ENCODE results near the gene GALM. TPM values are rescaled to one million over a fixed set of nuclear protein-coding genes. Genes with fewer than 3 reads are reported as not detected.
"Not testable (repeated sequence)": the region's sequence is repeated elsewhere in the genome, so short reads cannot be mapped to it uniquely, and the experiment has no call there.

Gene GALM
- total RNA-seq, 1 donor from 2014 or later: 1.6 TPM

- no peak for FAIRE-seq
- peaks cover 2% of the 10 kb centered on the region for H3K27me3 ChIP-seq (ENCODE audit: control insufficient read depth, insufficient read depth, low read length)
- H3K36me3 ChIP-seq (ENCODE audit: control insufficient read depth, insufficient read depth, low read length): no peaks in the 10 kb centered on the region
- DNase-seq (ENCODE audit: low read depth): no peak
- no peak overlapping the region for H3K4me3 ChIP-seq (ENCODE audit: low read depth, low read length)
- TF ChIP-seq, protein P1, sequence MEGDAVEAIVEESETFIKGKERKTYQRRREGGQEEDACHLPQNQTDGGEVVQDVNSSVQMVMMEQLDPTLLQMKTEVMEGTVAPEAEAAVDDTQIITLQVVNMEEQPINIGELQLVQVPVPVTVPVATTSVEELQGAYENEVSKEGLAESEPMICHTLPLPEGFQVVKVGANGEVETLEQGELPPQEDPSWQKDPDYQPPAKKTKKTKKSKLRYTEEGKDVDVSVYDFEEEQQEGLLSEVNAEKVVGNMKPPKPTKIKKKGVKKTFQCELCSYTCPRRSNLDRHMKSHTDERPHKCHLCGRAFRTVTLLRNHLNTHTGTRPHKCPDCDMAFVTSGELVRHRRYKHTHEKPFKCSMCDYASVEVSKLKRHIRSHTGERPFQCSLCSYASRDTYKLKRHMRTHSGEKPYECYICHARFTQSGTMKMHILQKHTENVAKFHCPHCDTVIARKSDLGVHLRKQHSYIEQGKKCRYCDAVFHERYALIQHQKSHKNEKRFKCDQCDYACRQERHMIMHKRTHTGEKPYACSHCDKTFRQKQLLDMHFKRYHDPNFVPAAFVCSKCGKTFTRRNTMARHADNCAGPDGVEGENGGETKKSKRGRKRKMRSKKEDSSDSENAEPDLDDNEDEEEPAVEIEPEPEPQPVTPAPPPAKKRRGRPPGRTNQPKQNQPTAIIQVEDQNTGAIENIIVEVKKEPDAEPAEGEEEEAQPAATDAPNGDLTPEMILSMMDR (IDR thresholded peaks at IDR 0.05; ENCODE audit: insufficient read depth, low read length, severe bottlenecking): no peak
Observed at GRCh38 chr2:38701542-38701941, 35.6 kb downstream of the GALM start.

DNA sequence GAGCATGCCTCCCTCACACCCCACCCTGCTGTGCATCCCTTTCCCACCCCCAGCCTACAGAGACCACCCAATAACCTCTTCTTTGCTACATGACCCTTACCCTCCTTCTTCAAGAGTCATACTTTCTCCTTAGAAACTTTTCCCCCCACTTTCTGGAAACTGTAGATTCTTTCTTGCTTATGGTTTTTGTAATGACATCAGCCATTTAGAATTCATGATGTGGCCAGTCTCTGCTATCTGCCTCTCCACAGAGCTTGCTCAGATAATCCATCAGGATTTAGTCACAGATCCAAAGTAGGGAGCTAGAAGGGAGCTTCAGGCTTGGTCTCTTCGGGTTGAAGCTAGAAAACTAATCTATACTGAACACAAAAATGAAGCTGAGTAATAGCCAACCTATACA lies 36.5 kb downstream of the GALM start:
- Histone ChIP-seq H3K4me3 (ENCODE audit: low read depth, low read length) (no peak overlapping the region), H3K36me3 (ENCODE audit: control insufficient read depth, insufficient read depth, low read length) (no peaks in the 10 kb centered on the region), H3K27me3 (ENCODE audit: control insufficient read depth, insufficient read depth, low read length) (peaks cover 3% of the 10 kb centered on the region)
- FAIRE-seq (no peak), DNase-seq (ENCODE audit: low read depth) (peak; percentile 25)
- TF ChIP-seq, protein P1 (IDR thresholded peaks at IDR 0.05; ENCODE audit: insufficient read depth, low read length, severe bottlenecking): no peak

- not testable (repeated sequence) for FAIRE-seq; H3K27me3 ChIP-seq (ENCODE audit: control insufficient read depth, insufficient read depth, low read length); H3K4me3 ChIP-seq (ENCODE audit: low read depth, low read length); DNase-seq (ENCODE audit: low read depth); H3K36me3 ChIP-seq (ENCODE audit: control insufficient read depth, insufficient read depth, low read length)
Observed at GRCh38 chr2:38703336-38703735, 37.4 kb downstream of the GALM start.

DNA sequence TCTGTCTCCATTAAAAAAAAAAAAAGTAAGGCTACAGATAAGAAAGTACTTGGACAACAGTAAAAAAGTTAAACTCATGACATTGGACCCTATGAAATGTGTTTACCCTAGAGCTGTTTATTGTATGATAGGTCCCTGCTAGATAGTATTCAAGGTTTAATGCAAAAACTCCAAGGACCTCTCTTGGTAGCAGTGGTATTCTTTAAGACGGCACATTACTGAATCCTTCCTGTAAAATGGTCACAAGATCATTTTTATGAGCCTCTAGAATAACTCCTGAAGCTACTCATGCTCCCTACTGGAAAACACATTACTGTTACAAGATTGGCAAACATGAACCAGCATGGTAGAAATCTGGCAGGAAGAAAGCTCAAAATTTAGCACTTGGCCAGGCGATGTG lies 38.8 kb downstream of the GALM start:
- Histone ChIP-seq H3K36me3 (ENCODE audit: control insufficient read depth, insufficient read depth, low read length) (no peaks in the 10 kb centered on the region), H3K4me3 (ENCODE audit: low read depth, low read length) (no peak overlapping the region), H3K27me3 (ENCODE audit: control insufficient read depth, insufficient read depth, low read length) (peaks cover 3% of the 10 kb centered on the region)
- DNase-seq (ENCODE audit: low read depth) (no peak), FAIRE-seq (no peak)
- TF ChIP-seq, protein P1 (IDR thresholded peaks at IDR 0.05; ENCODE audit: insufficient read depth, low read length, severe bottlenecking): no peak

DNA sequence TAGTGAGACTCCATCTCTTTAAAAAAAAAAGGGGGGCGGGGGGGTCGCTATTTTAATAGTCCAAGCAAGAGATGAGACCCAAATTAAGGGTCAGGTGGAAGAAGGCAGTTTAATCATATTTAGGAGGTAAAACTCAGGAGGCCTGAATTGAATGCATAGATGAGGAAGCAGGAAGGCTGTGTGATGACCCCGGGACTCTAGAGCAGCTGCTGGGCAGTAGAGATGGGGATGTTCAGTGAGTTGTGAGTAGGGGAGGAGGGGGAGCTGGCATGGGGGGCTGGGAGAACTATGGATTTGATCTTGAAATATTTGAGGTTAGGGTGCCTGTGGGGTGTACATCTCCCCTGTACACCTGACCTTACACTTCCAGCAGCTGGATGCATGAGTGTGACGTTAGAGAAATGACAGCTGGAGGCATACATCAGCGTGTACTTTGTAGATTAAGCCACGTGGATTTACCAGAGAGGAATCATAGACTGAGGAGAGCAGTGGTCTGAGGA lies 41.0 kb downstream of the GALM start:
- H3K36me3 ChIP-seq (ENCODE audit: control insufficient read depth, insufficient read depth, low read length): no peaks in the 10 kb centered on the region
- FAIRE-seq: no peak
- TF ChIP-seq, protein P1 (IDR thresholded peaks at IDR 0.05; ENCODE audit: insufficient read depth, low read length, severe bottlenecking): no peak
- no peak for DNase-seq (ENCODE audit: low read depth)
- H3K4me3 ChIP-seq (ENCODE audit: low read depth, low read length): no peak overlapping the region
- peaks cover 3% of the 10 kb centered on the region for H3K27me3 ChIP-seq (ENCODE audit: control insufficient read depth, insufficient read depth, low read length)

- not testable (repeated sequence) for H3K27me3 ChIP-seq (ENCODE audit: control insufficient read depth, insufficient read depth, low read length); FAIRE-seq; DNase-seq (ENCODE audit: low read depth); H3K36me3 ChIP-seq (ENCODE audit: control insufficient read depth, insufficient read depth, low read length); H3K4me3 ChIP-seq (ENCODE audit: low read depth, low read length)
Observed at GRCh38 chr2:38708491-38708890, 42.6 kb downstream of the GALM start.

GRCh38 chr2:38708900-38709566 lies 43.1 kb downstream of the GALM start:
- Histone ChIP-seq H3K36me3 (ENCODE audit: control insufficient read depth, insufficient read depth, low read length) (no peaks in the 10 kb centered on the region), H3K27me3 (ENCODE audit: control insufficient read depth, insufficient read depth, low read length) (peaks cover 3% of the 10 kb centered on the region), H3K4me3 (ENCODE audit: low read depth, low read length) (no peak overlapping the region)
- FAIRE-seq: no peak
- DNase-seq (ENCODE audit: low read depth): no peak
- TF ChIP-seq, protein P1 (IDR thresholded peaks at IDR 0.05; ENCODE audit: insufficient read depth, low read length, severe bottlenecking): no peak

Measured in bronchial epithelial cell (primary cell).